ENCODE data around the gene IL2RA. TPM values are rescaled to one million over a fixed set of nuclear protein-coding genes. Genes with fewer than 3 reads are reported as not detected.
"Not testable (repeated sequence)": the region's sequence is repeated elsewhere in the genome, so short reads cannot be mapped to it uniquely, and the experiment has no call there.

The IL2RA gene
- 1.1 TPM for total RNA-seq

- ATAC-seq (peak; percentile 41), DNase-seq (ENCODE audit: low spot score) (no peak)
- intact Hi-C loops (cut with DNase I), result no loop called here
Measured at GRCh38 chr10:6062101-6062771, at the start of gene IL2RA. Gene IL2RA, minus strand, starts transcription at chr10:6062367. Its CDS starts 216 bp downstream, at chr10:6062151.

- ATAC-seq (no peak), DNase-seq (ENCODE audit: low spot score) (no peak)
- intact Hi-C loops (cut with DNase I), result no loop called here
Measured at GRCh38 chr10:6110136-6110535, 48.0 kb upstream of the IL2RA start.

- intact Hi-C loops (cut with DNase I), result loop anchor here (5.0 kb wide), 1 partner anchor 298 kb away; no protein-coding TSS in a partner anchor
- DNase-seq (ENCODE audit: low spot score) (no peak), ATAC-seq (no peak)
Measured at GRCh38 chr10:6109444-6109775, 47.2 kb upstream of the IL2RA start.

- intact Hi-C loops (cut with DNase I), result loop anchor here (5.0 kb wide), 1 partner anchor 298 kb away; no protein-coding TSS in a partner anchor
- DNase-seq (ENCODE audit: low spot score), result no peak
- no peak for ATAC-seq
Measured at GRCh38 chr10:6108631-6109443, 46.7 kb upstream of the IL2RA start.

- no peak for ATAC-seq
- intact Hi-C loops (cut with DNase I), result loop anchor here (5.0 kb wide), 1 partner anchor 299 kb away; no protein-coding TSS in a partner anchor
- no peak for DNase-seq (ENCODE audit: low spot score)
Measured at GRCh38 chr10:6108072-6108471, 45.9 kb upstream of the IL2RA start.

- intact Hi-C loops (cut with DNase I), result loop anchor here (5.0 kb wide), 1 partner anchor 300 kb away; no protein-coding TSS in a partner anchor
- DNase-seq (ENCODE audit: low spot score); ATAC-seq: not testable (repeated sequence)
Measured at GRCh38 chr10:6107616-6108015, 45.4 kb upstream of the IL2RA start.

- ATAC-seq (no peak), DNase-seq (ENCODE audit: low spot score) (no peak)
- intact Hi-C loops (cut with DNase I), result no loop called here
Measured at GRCh38 chr10:6103591-6103990, 41.4 kb upstream of the IL2RA start.

GRCh38 chr10:6102128-6102527 lies 40.0 kb upstream of the IL2RA start:
- intact Hi-C loops (cut with DNase I), result no loop called here
- no peak for DNase-seq (ENCODE audit: low spot score)
- ATAC-seq, result no peak

- intact Hi-C loops (cut with DNase I), result no loop called here
- ATAC-seq (no peak), DNase-seq (ENCODE audit: low spot score) (no peak)
Measured at GRCh38 chr10:6101181-6101580, 39.0 kb upstream of the IL2RA start.

GRCh38 chr10:6100370-6100769 lies 38.2 kb upstream of the IL2RA start:
- intact Hi-C loops (cut with DNase I), result no loop called here
- ATAC-seq, result no peak

GRCh38 chr10:6098156-6098555 lies 36.0 kb upstream of the IL2RA start:
- ATAC-seq (no peak), DNase-seq (ENCODE audit: low spot score) (no peak)
- intact Hi-C loops (cut with DNase I), result no loop called here

More at GRCh38 chr10:6100370-6100769, 38.2 kb upstream of the IL2RA start:
- DNase-seq (ENCODE audit: low spot score), result no peak

- intact Hi-C loops (cut with DNase I), result no loop called here
- DNase-seq (ENCODE audit: low spot score) (no peak), ATAC-seq (no peak)
Measured at GRCh38 chr10:6097063-6097462, 34.9 kb upstream of the IL2RA start.

GRCh38 chr10:6095810-6096570 lies 33.8 kb upstream of the IL2RA start:
- intact Hi-C loops (cut with DNase I), result no loop called here
- ATAC-seq (no peak), DNase-seq (ENCODE audit: low spot score) (no peak)

- ATAC-seq, result no peak
- intact Hi-C loops (cut with DNase I), result no loop called here
- no peak for DNase-seq (ENCODE audit: low spot score)
Measured at GRCh38 chr10:6092731-6093130, 30.6 kb upstream of the IL2RA start.

- DNase-seq (ENCODE audit: low spot score) (no peak), ATAC-seq (no peak)
- intact Hi-C loops (cut with DNase I), result no loop called here
Measured at GRCh38 chr10:6091630-6092029, 29.5 kb upstream of the IL2RA start.

- peak; percentile 62 for DNase-seq (ENCODE audit: low spot score)
- intact Hi-C loops (cut with DNase I), result no loop called here
- no peak for ATAC-seq
Measured at GRCh38 chr10:6089334-6090219, 27.4 kb upstream of the IL2RA start.

- intact Hi-C loops (cut with DNase I), result no loop called here
- peak; percentile 97 for DNase-seq (ENCODE audit: low spot score)
- peak; percentile 94 for ATAC-seq
Measured at GRCh38 chr10:6088721-6089333, 26.7 kb upstream of the IL2RA start, which contains the start of gene RBM17. Gene RBM17, plus strand, starts transcription at chr10:6089034. Its CDS starts 8,032 bp downstream, at chr10:6097066.

Data from sciatic nerve (tissue), 2 donors.